Glutamatergic neuron (in vitro differentiated cells): ENCODE measurements around the gene GTF2F2. TPM values are rescaled to one million over a fixed set of nuclear protein-coding genes. Genes with fewer than 3 reads are reported as not detected.
"Not testable (repeated sequence)": the region's sequence is repeated elsewhere in the genome, so short reads cannot be mapped to it uniquely, and the experiment has no call there.

Experiments used
- DNase-seq: peaks from one replicate; pipeline ENCODE4 v3.0.0; 2022
- H3K27ac Mint-ChIP-seq: one replicate; pipeline ENCODE4 v1.8.0; 2020; ENCODE audit warnings: mild to moderate bottlenecking, mixed read lengths, inconsistent platforms; ENCODE audit not compliant: unreplicated experiment
- H3K27me3 Mint-ChIP-seq: one replicate; pipeline ENCODE4 v1.8.0; 2020; ENCODE audit warnings: mild to moderate bottlenecking, moderate library complexity, mixed read lengths, inconsistent platforms; ENCODE audit not compliant: unreplicated experiment
- H3K36me3 Mint-ChIP-seq: one replicate; pipeline ENCODE4 v1.8.0; 2020; ENCODE audit warnings: mild to moderate bottlenecking, mixed read lengths, inconsistent platforms; ENCODE audit not compliant: unreplicated experiment
- H3K4me1 Mint-ChIP-seq: one replicate; pipeline ENCODE4 v1.8.0; 2020; ENCODE audit warnings: mild to moderate bottlenecking, low read depth, mixed read lengths, inconsistent platforms; ENCODE audit not compliant: unreplicated experiment
- H3K4me3 Mint-ChIP-seq: one replicate; pipeline ENCODE4 v1.8.0; 2020; ENCODE audit warnings: mild to moderate bottlenecking, mixed read lengths, inconsistent platforms; ENCODE audit not compliant: unreplicated experiment
- H3K9me3 Mint-ChIP-seq: one replicate; pipeline ENCODE4 v1.8.0; 2020; ENCODE audit warnings: mild to moderate bottlenecking, moderate library complexity, mixed read lengths, inconsistent platforms; ENCODE audit not compliant: unreplicated experiment
- CTCF ChIP-seq: fragments of 200-600 bp; sonication (generic); IDR thresholded peaks from one replicate; pipeline ENCODE4 v1.5.0; 2021; ENCODE audit not compliant: partially characterized antibody, unreplicated experiment
- total RNA-seq: library from RNA; stranded (reverse); fragmentation: NEBNext Ultra II Directional; extraction: Animal tissue kit (Norgen Biotek cat#: 25700); gene quantifications from one replicate; pipeline ENCODE4 v1.2.1, GENCODE V29; 2021; ENCODE audit not compliant: unreplicated experiment

The GTF2F2 gene
- total RNA-seq, 1 donor from 2014 or later = 25.9 TPM

GRCh38 chr13:45240143-45240542 lies 119.8 kb downstream of the GTF2F2 start:
- Mint-ChIP-seq H3K9me3 (no peaks in the 10 kb centered on the region), H3K36me3 (no peaks in the 10 kb centered on the region), H3K27me3 (no peaks in the 10 kb centered on the region), H3K4me1 (peaks cover 3% of the 10 kb centered on the region), H3K4me3 (no peak overlapping the region), H3K27ac (no peak overlapping the region)
- TF ChIP-seq CTCF = no peak
- DNase-seq = no peak

GRCh38 chr13:45242070-45242469 lies 121.8 kb downstream of the GTF2F2 start:
- TF ChIP-seq CTCF = no peak
- Mint-ChIP-seq H3K27ac (no peak overlapping the region), H3K9me3 (no peaks in the 10 kb centered on the region)

GRCh38 chr13:45242524-45242923 lies 122.2 kb downstream of the GTF2F2 start:
- H3K27me3 Mint-ChIP-seq = peaks cover 1% of the 10 kb centered on the region
- no peaks in the 10 kb centered on the region for H3K36me3 Mint-ChIP-seq
- no peak for DNase-seq
- peaks cover 3% of the 10 kb centered on the region for H3K4me1 Mint-ChIP-seq
- H3K9me3 Mint-ChIP-seq = no peaks in the 10 kb centered on the region
- no peak for TF ChIP-seq CTCF
- H3K4me3 Mint-ChIP-seq = no peak overlapping the region
- H3K27ac Mint-ChIP-seq = no peak overlapping the region

More at GRCh38 chr13:45242070-45242469, 121.8 kb downstream of the GTF2F2 start:
- Mint-ChIP-seq H3K4me3 (no peak overlapping the region), H3K36me3 (no peaks in the 10 kb centered on the region), H3K4me1 (peaks cover 3% of the 10 kb centered on the region), H3K27me3 (peaks cover 1% of the 10 kb centered on the region)
- DNase-seq = no peak

- DNase-seq = no peak
- Mint-ChIP-seq H3K4me3 (no peak overlapping the region), H3K9me3 (no peaks in the 10 kb centered on the region), H3K27ac (no peak overlapping the region), H3K36me3 (no peaks in the 10 kb centered on the region), H3K4me1 (peaks cover 3% of the 10 kb centered on the region), H3K27me3 (peaks cover 1% of the 10 kb centered on the region)
- no peak for TF ChIP-seq CTCF
Observed at GRCh38 chr13:45243077-45243476, 122.8 kb downstream of the GTF2F2 start.

- H3K4me3 Mint-ChIP-seq, H3K27me3 Mint-ChIP-seq, H3K9me3 Mint-ChIP-seq, H3K27ac Mint-ChIP-seq, H3K4me1 Mint-ChIP-seq, DNase-seq, H3K36me3 Mint-ChIP-seq: not testable (repeated sequence)
Observed at GRCh38 chr13:45244736-45245135, 124.4 kb downstream of the GTF2F2 start.

- H3K4me1 Mint-ChIP-seq = no peaks in the 10 kb centered on the region
- no peaks in the 10 kb centered on the region for H3K9me3 Mint-ChIP-seq
- no peak for TF ChIP-seq CTCF
- no peak overlapping the region for H3K4me3 Mint-ChIP-seq
- no peak for DNase-seq
- H3K27ac Mint-ChIP-seq = no peak overlapping the region
- peaks cover 1% of the 10 kb centered on the region for H3K27me3 Mint-ChIP-seq
- no peaks in the 10 kb centered on the region for H3K36me3 Mint-ChIP-seq
Observed at GRCh38 chr13:45249662-45250061, 129.4 kb downstream of the GTF2F2 start.
